Omental fat pad (tissue), 4 donors: ENCODE results near the gene ARHGEF9. TPM values are rescaled to one million over a fixed set of nuclear protein-coding genes. Genes with fewer than 3 reads are reported as not detected.
"Not testable (repeated sequence)": the region's sequence is repeated elsewhere in the genome, so short reads cannot be mapped to it uniquely, and the experiment has no call there.

ENCODE experiments used
- ATAC-seq: fragments of 150-250 bp; one replicate; pipeline ENCODE4 v1.9.1; 2016; ENCODE audit warnings: mild to moderate bottlenecking, moderate library complexity; ENCODE audit not compliant: low FRiP score
- DNase-seq: peaks from one replicate; pipeline ENCODE4 v3.0.0-alpha.2; 2019; ENCODE audit warnings: low spot score
- total RNA-seq, 4 donors: library from RNA; depleted of rRNA; stranded (reverse); fragments of >200 nt; gene quantifications; one replicate each; pipeline ENCODE4 v1.1.0, GENCODE V29; 2016
- TF ChIP-seq, protein P1 (sequence below), 3 donors: fragments of 450-650 bp; IDR thresholded peaks; one replicate each; pipeline ENCODE4 v1.5.1; 2016 to 2017; ENCODE audit warnings: antibody characterized with exemption in 3 of 3, mild to moderate bottlenecking in 3 of 3, moderate library complexity in 2 of 3

The ARHGEF9 gene
- total RNA-seq, 4 donors from 2014 or later = 5.4 to 9.5 (median 9.0) TPM

DNA sequence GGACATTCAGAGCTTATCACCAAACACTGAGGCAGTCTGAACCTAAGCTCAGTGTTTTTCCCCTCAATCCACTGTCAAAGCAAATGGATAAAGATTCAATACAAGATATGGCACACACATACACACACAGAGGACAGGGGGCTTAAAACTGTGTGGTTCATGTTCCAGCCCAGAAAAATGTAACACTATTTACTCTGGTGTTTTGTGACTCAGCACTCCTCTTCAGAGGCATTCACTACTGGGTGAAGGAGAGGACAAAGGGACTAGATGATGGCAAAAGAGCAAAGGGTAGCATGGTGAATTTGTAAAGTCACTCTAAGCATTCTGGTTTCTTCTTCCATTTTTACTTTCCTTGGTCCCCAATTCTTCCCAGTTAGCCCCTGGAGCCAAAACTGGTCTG lies 120.3 kb downstream of the ARHGEF9 start:
- TF ChIP-seq, protein P1, sequence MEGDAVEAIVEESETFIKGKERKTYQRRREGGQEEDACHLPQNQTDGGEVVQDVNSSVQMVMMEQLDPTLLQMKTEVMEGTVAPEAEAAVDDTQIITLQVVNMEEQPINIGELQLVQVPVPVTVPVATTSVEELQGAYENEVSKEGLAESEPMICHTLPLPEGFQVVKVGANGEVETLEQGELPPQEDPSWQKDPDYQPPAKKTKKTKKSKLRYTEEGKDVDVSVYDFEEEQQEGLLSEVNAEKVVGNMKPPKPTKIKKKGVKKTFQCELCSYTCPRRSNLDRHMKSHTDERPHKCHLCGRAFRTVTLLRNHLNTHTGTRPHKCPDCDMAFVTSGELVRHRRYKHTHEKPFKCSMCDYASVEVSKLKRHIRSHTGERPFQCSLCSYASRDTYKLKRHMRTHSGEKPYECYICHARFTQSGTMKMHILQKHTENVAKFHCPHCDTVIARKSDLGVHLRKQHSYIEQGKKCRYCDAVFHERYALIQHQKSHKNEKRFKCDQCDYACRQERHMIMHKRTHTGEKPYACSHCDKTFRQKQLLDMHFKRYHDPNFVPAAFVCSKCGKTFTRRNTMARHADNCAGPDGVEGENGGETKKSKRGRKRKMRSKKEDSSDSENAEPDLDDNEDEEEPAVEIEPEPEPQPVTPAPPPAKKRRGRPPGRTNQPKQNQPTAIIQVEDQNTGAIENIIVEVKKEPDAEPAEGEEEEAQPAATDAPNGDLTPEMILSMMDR (IDR thresholded peaks at IDR 0.05) = no peak
- no peak for DNase-seq
- ATAC-seq = no peak

GRCh38 chrX:63664083-63664482 lies 120.9 kb downstream of the ARHGEF9 start:
- ATAC-seq = no peak
- TF ChIP-seq, protein P1 (IDR thresholded peaks at IDR 0.05) = no peak
- no peak for DNase-seq

GRCh38 chrX:63661676-63662075 lies 123.3 kb downstream of the ARHGEF9 start:
- DNase-seq (no peak), ATAC-seq (no peak)
- TF ChIP-seq, protein P1 (IDR thresholded peaks at IDR 0.05) = no peak

DNA sequence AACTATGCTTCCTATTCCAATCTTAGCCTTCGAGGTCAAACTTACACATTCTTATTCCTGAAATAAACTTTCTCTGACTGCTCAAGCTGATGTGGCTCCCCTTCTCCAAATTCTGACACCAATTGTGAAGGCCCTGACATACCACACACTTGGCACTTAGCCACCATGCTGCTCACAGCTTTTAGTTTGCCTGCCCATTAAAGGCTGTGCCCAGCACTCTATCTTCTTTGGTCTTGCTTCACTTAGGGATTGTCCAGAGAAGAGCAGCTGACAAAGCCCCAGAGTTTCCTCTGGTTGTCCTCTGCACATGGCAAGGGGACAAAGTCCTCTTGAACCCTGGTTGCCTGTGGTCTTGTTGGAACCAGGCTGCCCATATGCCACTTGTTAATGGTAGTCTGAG lies 126.1 kb downstream of the ARHGEF9 start:
- DNase-seq (no peak), ATAC-seq (no peak)
- TF ChIP-seq, protein P1 (IDR thresholded peaks at IDR 0.05) = no peak

DNA sequence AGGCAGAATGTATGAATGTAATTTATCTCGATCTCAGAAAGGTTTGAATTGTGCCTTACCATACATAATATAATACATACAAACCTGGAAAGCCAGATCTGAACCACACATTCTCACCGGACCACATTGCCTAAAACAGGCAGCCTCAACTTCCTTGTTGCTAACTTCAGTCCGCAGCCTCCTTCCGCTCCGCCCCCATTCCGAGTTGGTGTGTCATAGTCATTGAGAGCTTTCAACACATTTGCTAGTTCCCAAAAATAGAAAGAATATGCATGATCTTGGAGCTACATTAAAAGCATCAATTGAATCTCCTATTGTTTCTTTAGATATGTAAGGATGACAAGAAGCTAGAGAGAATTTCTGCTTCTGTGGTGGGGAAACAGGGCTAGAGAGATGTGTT lies 127.2 kb downstream of the ARHGEF9 start:
- TF ChIP-seq, protein P1 (IDR thresholded peaks at IDR 0.05) = no peak
- no peak for DNase-seq
- ATAC-seq = no peak

DNA sequence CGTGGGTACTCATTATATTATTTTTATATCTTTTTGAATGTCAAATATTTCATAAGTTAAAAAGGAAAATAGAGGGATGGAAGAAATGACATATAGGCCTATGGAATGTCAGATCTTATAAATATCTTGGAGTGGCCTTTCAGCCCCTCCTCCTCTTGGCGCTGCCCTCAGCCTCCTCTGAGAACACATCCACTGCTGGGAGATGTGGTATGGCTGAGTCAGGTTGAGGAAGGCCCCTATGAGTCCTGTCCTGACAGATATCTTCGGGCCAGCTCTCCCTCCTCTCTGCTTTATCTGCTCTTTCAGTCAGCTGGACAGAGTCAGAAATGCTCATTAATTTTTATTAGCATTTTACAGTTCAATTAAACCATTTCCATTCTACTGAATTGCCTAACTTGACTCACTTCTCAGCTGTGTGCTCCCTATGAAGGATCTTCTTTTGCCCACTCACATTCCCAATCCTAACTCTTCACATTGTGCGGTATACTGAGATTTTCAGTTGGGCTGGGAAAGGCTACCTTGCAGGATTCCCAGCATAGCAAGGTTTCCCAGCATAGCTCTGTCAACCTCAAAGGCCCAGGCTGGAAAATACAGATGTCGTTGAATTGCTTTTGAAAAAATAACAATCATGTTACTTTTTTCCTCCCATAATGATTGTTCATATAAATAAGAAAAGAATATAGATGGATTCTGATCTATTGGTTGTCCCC lies 128.0 kb downstream of the ARHGEF9 start:
- DNase-seq = no peak
- no peak for ATAC-seq
- TF ChIP-seq, protein P1 (IDR thresholded peaks at IDR 0.05) = no peak

DNA sequence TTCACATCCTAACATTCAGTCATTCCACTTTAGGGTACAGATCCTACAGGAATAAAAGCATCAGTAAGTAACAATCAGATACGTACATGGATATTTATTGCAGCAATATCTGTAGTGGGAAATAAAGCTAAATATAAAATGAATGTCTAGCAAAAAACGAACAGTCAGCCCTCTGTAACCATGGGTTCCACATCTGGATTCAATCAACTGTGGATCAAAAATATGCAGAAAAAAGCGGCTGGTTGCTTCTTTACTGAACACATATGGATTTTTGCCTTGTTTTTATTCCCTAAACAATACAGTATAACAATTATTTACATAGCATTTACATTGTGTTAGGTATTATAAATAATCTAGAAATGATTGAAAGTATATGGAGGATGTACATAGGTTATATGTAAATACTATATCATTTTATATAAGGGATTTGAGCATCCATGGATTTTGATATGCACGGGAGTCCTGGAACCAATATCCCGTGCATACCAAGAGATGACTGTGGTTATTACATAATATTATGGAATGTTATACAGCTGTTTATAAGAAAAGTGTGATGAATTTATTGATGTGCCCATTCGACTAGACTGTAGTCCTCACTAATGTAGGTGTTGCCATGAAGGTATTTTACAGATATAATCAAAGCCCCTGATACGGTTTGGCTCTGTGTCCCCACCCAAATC lies 132.8 kb downstream of the ARHGEF9 start:
- ATAC-seq (no peak), DNase-seq (no peak)
- TF ChIP-seq, protein P1 (IDR thresholded peaks at IDR 0.05) = no peak

DNA sequence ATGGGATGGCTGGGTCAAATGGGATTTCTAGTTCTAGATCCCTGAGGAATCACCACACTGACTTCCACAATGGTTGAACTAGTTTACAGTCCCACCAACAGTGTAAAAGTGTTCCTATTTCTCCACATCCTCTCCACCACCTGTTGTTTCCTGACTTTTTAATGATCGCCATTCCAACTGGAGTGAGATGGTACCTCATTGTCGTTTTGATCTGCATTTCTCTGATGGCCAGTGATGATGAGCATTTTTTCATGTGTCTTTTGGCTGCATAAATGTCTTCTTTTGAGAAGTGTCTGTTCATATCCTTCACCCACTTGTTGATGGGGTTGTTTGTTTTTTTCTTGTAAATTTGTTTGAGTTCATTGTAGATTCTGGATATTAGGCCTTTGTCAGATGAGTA lies 139.3 kb downstream of the ARHGEF9 start:
- not testable (repeated sequence) for DNase-seq, ATAC-seq
